Measurements from ENCODE around the gene KIF1C.

Gene KIF1C

GRCh38 chr17:4997302-4998026, at the start of gene KIF1C, which contains the start of gene INCA1:
Gene KIF1C, plus strand, starts transcription at chr17:4997950. Its CDS starts 2,297 bp downstream, at chr17:5000247.
Gene INCA1, minus strand, starts transcription at chr17:4997522. Its CDS starts 3,085 bp downstream, at chr17:4994437.
- DNase-seq (ENCODE audit: low read depth in 3 of 3), result peak; percentile 72 to 87 (median 78)

GRCh38 chr17:4948166-4948930, 49.4 kb upstream of the KIF1C start, which contains the start of gene PFN1:
Gene PFN1, minus strand, starts transcription at chr17:4948530. Its CDS starts 136 bp downstream, at chr17:4948394.
- DNase-seq (ENCODE audit: low read depth in 3 of 3), result peak; percentile 86 to 92 (median 87)

GRCh38 chr17:4948931-4949320, 48.8 kb upstream of the KIF1C start:
- DNase-seq (ENCODE audit: low read depth in 3 of 3), result peak in 2 of 3 experiments; percentile 67 to 76

- DNase-seq (ENCODE audit: low read depth in 3 of 3), result peak in 2 of 3 experiments; percentile 55 to 82
Observed at GRCh38 chr17:4949321-4950074, 48.3 kb upstream of the KIF1C start.

GRCh38 chr17:4950075-4950745, 47.5 kb upstream of the KIF1C start:
- DNase-seq (ENCODE audit: low read depth in 3 of 3), result peak in 1 of 3 experiments; percentile 38

GRCh38 chr17:4950746-4951204, 47.0 kb upstream of the KIF1C start, which contains the start of gene ENO3:
Gene ENO3, plus strand, starts transcription at chr17:4951119. Its CDS starts 711 bp downstream, at chr17:4951830.
- no peak for DNase-seq (ENCODE audit: low read depth in 3 of 3)

GRCh38 chr17:4951486-4951885, 46.3 kb upstream of the KIF1C start:
- no peak for DNase-seq (ENCODE audit: low read depth in 3 of 3)

GRCh38 chr17:4953451-4953961, 44.2 kb upstream of the KIF1C start:
- no peak for DNase-seq (ENCODE audit: low read depth in 3 of 3)

- no peak for DNase-seq (ENCODE audit: low read depth in 3 of 3)
Observed at GRCh38 chr17:4955091-4955490, 42.7 kb upstream of the KIF1C start.

- DNase-seq (ENCODE audit: low read depth in 3 of 3), result peak in 1 of 3 experiments; percentile 59
Observed at GRCh38 chr17:4956493-4957061, 41.2 kb upstream of the KIF1C start.

GRCh38 chr17:4958102-4958501, 39.6 kb upstream of the KIF1C start:
- no peak for DNase-seq (ENCODE audit: low read depth in 3 of 3)

GRCh38 chr17:4959261-4959965, 38.3 kb upstream of the KIF1C start:
- no peak for DNase-seq (ENCODE audit: low read depth in 3 of 3)

GRCh38 chr17:4960279-4960922, 37.3 kb upstream of the KIF1C start:
- DNase-seq (ENCODE audit: low read depth in 3 of 3), result no peak

- no peak for DNase-seq (ENCODE audit: low read depth in 3 of 3)
Observed at GRCh38 chr17:4965311-4965986, 32.3 kb upstream of the KIF1C start.

- peak; percentile 85 to 95 (median 92) for DNase-seq (ENCODE audit: low read depth in 3 of 3)
Observed at GRCh38 chr17:4966844-4967538, 30.8 kb upstream of the KIF1C start.

GRCh38 chr17:4967539-4968485, 29.9 kb upstream of the KIF1C start, which contains the start of gene SPAG7:
Gene SPAG7, minus strand, starts transcription at chr17:4967817. Its CDS starts 13 bp downstream, at chr17:4967804.
- DNase-seq (ENCODE audit: low read depth in 3 of 3), result peak; percentile 85 to 92 (median 89)

- peak in 1 of 3 experiments; percentile 35 for DNase-seq (ENCODE audit: low read depth in 3 of 3)
Observed at GRCh38 chr17:4968486-4969046, 29.2 kb upstream of the KIF1C start.

All from stimulated activated CD4-positive, alpha-beta T cell treated with anti-CD3 and anti-CD28 coated beads, TNF-alpha, amount 100 ng/mL, for 24 hours (primary cell).